ENCODE measurements around the gene RPP30.

Gene RPP30

DNA sequence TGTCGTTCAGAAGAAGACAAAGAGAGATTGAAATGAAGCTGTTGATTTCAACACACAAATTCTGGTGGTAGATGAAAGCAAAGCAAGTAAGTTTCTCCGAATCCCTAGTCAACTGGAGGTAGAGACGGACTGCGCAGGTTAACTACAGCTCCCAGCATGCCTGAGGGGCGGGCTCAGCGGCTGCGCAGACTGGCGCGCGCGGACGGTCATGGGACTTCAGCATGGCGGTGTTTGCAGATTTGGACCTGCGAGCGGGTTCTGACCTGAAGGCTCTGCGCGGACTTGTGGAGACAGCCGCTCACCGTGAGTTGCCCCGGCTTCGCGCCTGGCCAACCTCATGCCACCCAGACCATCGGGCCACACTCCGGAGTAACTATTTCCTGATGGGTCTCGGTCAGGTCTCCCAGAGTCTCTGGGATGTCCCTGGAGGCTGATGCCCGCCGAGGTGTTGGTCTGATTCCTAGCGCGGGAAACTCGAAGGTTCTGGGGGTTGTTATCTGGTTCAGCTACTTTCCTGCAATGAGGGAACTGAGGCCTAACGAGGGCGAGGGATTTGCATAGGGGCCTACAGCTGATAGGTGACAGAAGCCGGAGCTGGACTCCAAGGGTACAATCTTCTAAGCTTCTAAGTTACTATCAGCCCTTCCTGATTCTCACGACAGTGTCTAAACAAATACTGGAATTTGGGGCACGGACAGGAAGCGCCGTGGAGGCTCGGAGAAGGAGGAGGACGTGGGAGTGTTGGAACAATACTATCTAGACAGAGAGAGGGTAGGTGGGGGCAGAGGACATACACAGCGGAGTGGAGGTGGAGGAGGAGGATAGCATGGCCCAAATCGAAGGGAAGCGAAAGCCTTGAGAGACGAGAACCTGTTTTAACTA lies at the start of gene RPP30:
Gene RPP30 (plus strand): TSS at position 209 of the 882 bp plus-strand sequence. CDS start 13 bp downstream, at position 222.
- peak; percentile 44 for DNase-seq (ENCODE audit: low read depth)

GRCh38 chr10:90822508-90822907 lies 49.3 kb upstream of the RPP30 start:
- DNase-seq (ENCODE audit: low read depth), result no peak

DNA sequence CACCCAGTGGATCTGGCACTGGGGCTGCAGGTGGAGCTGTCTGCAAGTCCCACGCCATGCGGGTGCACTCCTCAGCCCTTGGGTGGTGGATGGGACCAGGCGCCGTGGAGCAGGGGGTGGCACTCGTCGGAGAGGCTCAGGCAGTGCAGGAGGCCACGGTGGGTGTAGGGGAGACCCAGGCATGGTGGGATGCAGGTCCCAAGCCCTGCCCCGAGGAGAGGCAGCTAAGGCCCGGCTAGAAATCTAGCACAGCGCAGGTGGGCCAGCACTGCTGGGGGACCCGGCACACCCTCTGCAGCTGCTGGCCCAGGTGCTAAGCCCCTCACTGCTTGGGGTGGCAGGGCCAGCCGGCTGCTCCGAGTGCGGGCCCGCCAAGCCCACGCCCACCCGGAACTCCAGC lies 39.7 kb upstream of the RPP30 start:
- no peak for DNase-seq (ENCODE audit: low read depth)

- DNase-seq (ENCODE audit: low read depth), result no peak
Observed at GRCh38 chr10:90834326-90834725, 37.4 kb upstream of the RPP30 start.

- no peak for DNase-seq (ENCODE audit: low read depth)
Observed at GRCh38 chr10:90837486-90837885, 34.3 kb upstream of the RPP30 start.

GRCh38 chr10:90842725-90843124 lies 29.0 kb upstream of the RPP30 start:
- DNase-seq (ENCODE audit: low read depth), result no peak

- no peak for DNase-seq (ENCODE audit: low read depth)
Observed at GRCh38 chr10:90845726-90846125, 26.0 kb upstream of the RPP30 start.

GRCh38 chr10:90846746-90847145 lies 25.0 kb upstream of the RPP30 start:
- DNase-seq (ENCODE audit: low read depth), result no peak

DNA sequence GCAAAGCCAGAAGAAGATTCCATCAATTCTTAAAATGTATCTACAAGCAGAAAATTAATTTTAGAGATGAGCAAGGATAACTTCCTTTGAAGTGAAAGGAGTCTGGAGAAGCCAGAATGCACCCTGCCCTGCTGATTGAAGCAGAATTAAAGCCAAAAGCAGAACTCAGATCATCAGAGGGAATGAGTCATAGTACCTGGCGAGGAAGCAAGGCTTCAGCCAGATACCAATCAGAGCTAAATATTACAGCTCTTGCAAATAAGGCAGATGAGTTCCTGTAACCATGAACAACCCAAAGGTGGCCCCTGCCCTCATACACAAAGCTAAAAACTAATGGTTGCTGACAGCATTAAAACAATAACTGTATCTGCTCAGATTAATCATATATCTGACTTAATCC lies 24.3 kb upstream of the RPP30 start:
- no peak for DNase-seq (ENCODE audit: low read depth)

- DNase-seq (ENCODE audit: low read depth), result peak; percentile 55
Observed at GRCh38 chr10:90849956-90850749, 21.6 kb upstream of the RPP30 start.

DNA sequence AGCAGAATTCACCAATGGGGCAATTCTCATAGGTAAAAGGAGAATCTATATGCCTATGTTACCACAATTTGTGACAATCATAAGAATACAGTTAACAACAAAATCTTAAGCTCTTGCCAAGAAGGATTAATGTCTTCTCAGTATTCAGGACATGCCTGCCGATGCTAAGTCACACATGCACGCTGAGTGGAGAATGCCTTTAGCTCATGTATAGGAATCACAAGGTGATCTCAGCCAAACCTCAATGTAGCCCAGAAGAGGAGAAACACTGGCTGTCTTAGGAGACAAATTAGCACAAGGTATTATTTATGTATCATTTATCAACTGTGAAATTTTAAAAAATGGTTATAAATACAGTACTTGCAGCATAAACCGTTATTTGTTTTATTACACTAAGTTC lies 16.6 kb upstream of the RPP30 start:
- no peak for DNase-seq (ENCODE audit: low read depth)

DNA sequence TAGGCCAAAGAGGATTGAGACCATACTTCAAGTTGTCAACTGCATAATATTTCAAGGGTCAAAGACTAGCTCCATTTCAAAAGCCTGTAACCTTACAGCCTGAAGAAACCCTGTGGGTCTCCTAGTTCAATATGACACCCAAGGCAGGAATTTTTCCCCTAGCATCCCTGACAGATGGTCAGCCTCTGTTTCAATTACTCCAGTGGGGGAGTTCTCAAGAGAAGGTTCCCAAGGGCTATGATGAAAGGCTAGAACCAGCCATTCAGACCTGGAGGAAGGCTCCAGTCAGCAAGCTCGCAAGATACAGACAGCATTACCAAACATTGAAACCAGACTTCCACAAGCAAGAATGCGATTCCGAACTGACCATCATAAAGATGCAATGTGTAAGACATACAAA lies 15.5 kb upstream of the RPP30 start:
- DNase-seq (ENCODE audit: low read depth), result no peak

GRCh38 chr10:90856964-90857634 lies 14.7 kb upstream of the RPP30 start:
- no peak for DNase-seq (ENCODE audit: low read depth)

DNA sequence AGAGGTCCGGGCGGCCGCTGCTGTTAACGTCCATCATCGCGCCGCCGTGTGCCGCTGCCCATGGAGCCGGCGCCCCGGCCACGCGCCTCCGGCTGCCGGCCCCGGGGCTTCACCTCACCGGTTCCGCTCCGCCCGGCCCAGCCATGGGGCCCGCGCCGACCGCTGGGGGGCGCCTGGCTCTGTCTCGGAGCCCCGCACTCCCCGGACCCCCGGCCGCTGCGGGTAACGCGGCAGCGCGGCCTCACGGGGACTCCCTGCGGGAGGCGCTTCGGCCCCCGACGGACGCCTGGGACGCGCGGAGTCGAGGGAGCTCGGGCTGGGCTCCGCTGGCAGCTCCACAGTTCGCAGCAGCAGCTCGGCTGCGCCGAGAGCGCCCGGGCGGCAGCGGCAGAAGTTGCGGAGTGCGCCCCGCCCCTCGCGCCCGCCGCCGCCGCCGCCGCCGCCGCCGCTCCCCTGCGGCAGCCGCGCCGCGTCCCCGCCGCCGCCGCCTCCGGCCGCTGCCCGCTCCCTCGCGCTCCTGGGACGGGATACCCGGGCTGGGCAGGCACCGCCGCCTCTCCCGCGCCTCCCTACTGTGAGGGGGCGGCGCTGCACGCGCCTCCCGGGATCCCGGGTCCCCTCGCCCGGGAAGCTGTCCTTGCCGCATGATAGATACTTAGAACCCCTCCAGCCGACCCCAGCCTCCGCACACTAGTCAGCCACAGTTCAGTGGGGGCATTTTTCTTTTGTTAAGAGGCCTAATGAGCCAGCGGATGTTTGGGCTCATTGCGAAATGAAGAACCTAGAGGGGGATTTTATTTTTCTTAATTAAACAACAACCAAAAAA lies 13.9 kb upstream of the RPP30 start, which contains the start of gene HTR7:
Gene HTR7 (minus strand): TSS at position 405 of the 826 bp plus-strand sequence. CDS start 368 bp downstream, at position 37.
- DNase-seq (ENCODE audit: low read depth), result no peak

GRCh38 chr10:90858461-90858968 lies 13.3 kb upstream of the RPP30 start:
- DNase-seq (ENCODE audit: low read depth), result no peak

- peak; percentile 89 for DNase-seq (ENCODE audit: low read depth)
Observed at GRCh38 chr10:90859321-90859751, 12.4 kb upstream of the RPP30 start.

DNA sequence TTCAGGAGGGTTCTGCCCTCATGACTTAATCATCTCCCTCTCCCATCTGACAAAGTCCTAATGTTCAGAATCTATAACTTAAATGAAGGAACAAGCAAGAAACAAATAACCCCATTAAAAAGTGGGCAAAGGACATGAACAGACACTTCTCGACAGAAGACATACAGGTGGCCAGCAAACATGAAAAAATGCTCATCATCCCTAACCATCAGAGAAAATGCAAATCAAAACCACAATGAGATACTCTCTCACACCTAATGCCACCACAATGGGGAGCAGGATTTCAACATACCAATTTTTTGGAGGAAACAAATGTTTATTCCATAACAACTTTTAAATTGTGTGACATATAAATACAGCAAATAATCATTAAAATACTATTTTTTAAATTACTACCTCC lies 11.0 kb upstream of the RPP30 start:
- no peak for DNase-seq (ENCODE audit: low read depth)

DNA sequence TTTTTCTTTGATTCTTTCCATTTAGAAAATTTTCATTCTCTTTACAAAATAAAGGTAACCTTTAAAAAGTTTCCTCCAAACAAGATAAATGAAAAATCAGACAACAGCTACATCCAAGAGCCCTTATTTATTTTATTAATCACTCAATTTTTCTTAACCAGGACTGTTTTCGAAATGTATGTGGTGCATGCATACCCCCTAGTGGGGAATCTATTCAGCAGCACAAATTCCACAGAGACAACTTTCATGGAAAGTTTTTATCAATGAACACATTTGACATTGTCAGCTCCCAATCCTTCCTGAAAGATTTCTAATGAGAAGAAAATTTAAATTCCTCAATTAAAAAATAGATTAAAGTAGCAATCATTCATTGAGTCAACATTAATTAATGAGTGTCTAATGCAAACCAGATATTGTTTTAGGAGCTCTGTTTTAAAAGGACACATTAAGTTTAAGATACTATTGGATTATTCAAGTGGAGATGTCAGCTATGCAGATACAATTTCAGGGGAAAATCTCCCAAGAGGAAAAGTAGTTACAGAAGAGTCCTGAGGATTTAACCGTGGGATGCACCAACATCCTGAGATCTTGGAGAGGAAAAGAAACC lies 8.8 kb upstream of the RPP30 start:
- no peak for DNase-seq (ENCODE audit: low read depth)

DNA sequence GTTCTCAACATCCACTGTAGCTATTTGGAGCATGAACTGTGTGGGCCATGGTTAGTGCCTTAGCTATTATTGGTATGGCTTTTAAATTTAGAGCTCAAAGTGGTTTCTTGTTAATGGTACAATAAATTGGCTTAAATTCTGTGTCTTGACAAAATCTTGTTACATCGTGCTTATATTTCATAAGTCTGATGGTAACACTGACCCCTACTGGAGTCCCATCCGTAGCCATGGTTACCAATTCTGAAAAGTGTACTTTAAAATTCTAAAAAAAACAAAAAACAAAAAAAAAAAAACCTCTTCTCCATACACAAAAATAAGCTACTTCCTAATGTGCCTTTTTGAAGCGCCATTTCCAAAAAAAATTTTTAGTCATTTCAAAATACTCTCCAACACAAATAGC lies 6.4 kb upstream of the RPP30 start:
- DNase-seq (ENCODE audit: low read depth), result no peak

- DNase-seq (ENCODE audit: low read depth), result no peak
Observed at GRCh38 chr10:90866050-90866598, 5.7 kb upstream of the RPP30 start.
